GM12878 (cell line): ENCODE measurements around the gene FALEC. TPM values are rescaled to one million over a fixed set of nuclear protein-coding genes. Genes with fewer than 3 reads are reported as not detected.

Experiments
- EGR1 ChIP-seq, 2 experiments: IDR thresholded peaks; 1 replicate in 1 of 2; 2 replicates in 1 of 2; pipeline ENCODE4 v1.6.1; 2011 to 2012; ENCODE audit warnings: low read depth in 2 of 2, low read length in 2 of 2, borderline replicate concordance in 1 of 2, mild to moderate bottlenecking in 1 of 2, moderate library complexity in 1 of 2
- GATAD2B ChIP-seq: fragments of 450-650 bp; conservative IDR thresholded peaks from 2 replicates; pipeline ENCODE4 v1.6.1; 2017; ENCODE audit warnings: low read depth, mild to moderate bottlenecking, moderate library complexity
- HCFC1 ChIP-seq: fragments of 150-350 bp; IDR thresholded peaks from 2 replicates; pipeline ENCODE4 v1.6.1; 2014; ENCODE audit warnings: low read length
- NFIC ChIP-seq: IDR thresholded peaks from 2 replicates; pipeline ENCODE4 v1.6.1; 2012; ENCODE audit warnings: low read depth, mild to moderate bottlenecking, inconsistent platforms, low read length, moderate library complexity
- POLR2AphosphoS5 ChIP-seq: IDR thresholded peaks from 2 replicates; pipeline ENCODE4 v1.6.1; 2011; ENCODE audit warnings: mild to moderate bottlenecking, low read length, inconsistent platforms
- SIX5 ChIP-seq: IDR thresholded peaks from 2 replicates; pipeline ENCODE4 v1.6.1; 2011; ENCODE audit warnings: mild to moderate bottlenecking, low read depth, low read length, moderate library complexity; ENCODE audit not compliant: severe bottlenecking
- ZNF384 ChIP-seq: IDR thresholded peaks from 2 replicates; pipeline ENCODE4 v1.6.1; 2012; ENCODE audit warnings: low read depth, mild to moderate bottlenecking, low read length, improper control_type of control experiment, borderline replicate concordance
- polyA plus RNA-seq, 11 experiments: library from polyadenylated mRNA; depleted of rRNA in 4 of 11; unstranded in 6 of 11; stranded (reverse) in 5 of 11; fragments of >200 nt; fragmentation: Nextera tagmentation in 4 of 11; fragmentation: Illumina TruSeq in 1 of 11; extraction: Ambion mirVana in 4 of 11; extraction: Trizol in 1 of 11; gene quantifications; 1 replicate in 1 of 11; 2 replicates in 10 of 11; pipeline versions ENCODE4 v1.2.1 to v1.2.3, GENCODE V29; 2011 to 2016; ENCODE audit warnings: inconsistent platforms in 2 of 11, missing spikeins in 2 of 11, low read depth in 1 of 11
- total RNA-seq, 4 experiments: library from RNA; depleted of rRNA in 3 of 4; stranded (reverse); fragments of >200 nt in 3 of 4; fragmentation: Illumina TruSeq in 1 of 4; extraction: Trizol in 1 of 4; gene quantifications; 2 replicates each; pipeline versions ENCODE4 v1.2.1 to v1.2.3, GENCODE V29; 2013 to 2021
- TF ChIP-seq, protein P1 (sequence below): fragments of 450-650 bp; IDR thresholded peaks from 2 replicates; pipeline ENCODE4 v1.6.1; 2017; ENCODE audit warnings: mild to moderate bottlenecking, low read depth, inconsistent platforms; ENCODE audit not compliant: poor library complexity, severe bottlenecking

The FALEC gene
- total and polyA plus RNA-seq, 10 of the 15 experiments (the other 5 are each of a cell fraction or from before 2014, with no cell fraction given), result 0.21 to 0.71 (median 0.32) TPM; not detected in 3

DNA sequence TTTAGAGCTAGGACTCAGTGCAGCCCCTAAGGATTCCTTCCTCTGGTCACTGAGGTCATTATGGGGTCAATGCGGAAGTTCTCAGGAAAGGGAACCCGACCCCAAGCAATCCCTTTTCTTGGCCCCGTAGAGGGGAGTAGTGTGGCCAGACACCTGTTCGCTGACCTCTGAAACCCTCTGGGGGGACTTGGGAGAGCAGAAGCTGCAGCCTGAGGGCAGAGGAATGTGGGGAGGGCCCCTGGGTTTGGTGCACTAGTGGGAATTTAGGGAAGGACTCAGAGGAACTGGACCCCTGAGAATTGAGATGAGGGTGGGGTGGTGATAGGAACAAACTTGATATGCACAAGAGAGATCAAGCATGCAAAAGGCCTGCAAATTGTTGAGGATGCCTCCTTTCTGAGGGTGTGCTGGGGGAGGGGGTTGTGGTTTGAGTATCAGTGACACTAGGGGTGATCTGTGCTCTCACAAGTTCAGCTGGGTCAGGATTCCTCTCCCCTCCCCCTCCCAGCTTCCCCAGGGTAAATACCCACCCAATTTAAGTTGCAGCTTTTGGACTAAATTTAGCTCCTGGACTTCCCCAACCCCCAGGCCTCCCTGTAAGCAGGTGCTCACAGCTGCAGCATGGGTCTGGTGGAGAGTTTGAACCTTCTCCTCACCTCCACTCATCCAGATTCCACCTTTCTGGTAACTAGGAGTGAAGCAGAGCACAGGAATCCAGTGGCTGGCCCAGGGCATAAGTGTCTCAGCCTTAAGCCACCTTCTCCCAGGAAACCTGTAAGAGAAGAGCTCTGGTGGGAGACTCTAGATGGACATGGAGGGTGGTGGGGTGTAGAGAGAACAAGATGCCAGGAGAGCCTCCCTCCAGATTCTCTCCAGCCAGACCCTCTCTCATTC, 47.1 kb downstream of the FALEC start (continued):
- TF ChIP-seq, protein P1, sequence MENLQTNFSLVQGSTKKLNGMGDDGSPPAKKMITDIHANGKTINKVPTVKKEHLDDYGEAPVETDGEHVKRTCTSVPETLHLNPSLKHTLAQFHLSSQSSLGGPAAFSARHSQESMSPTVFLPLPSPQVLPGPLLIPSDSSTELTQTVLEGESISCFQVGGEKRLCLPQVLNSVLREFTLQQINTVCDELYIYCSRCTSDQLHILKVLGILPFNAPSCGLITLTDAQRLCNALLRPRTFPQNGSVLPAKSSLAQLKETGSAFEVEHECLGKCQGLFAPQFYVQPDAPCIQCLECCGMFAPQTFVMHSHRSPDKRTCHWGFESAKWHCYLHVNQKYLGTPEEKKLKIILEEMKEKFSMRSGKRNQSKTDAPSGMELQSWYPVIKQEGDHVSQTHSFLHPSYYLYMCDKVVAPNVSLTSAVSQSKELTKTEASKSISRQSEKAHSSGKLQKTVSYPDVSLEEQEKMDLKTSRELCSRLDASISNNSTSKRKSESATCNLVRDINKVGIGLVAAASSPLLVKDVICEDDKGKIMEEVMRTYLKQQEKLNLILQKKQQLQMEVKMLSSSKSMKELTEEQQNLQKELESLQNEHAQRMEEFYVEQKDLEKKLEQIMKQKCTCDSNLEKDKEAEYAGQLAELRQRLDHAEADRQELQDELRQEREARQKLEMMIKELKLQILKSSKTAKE, result peak; percentile 92
- TF ChIP-seq SIX5 (no peak), POLR2AphosphoS5 (peak; percentile 55; the same call in 1 of the 2 replicates), HCFC1 (no peak; the same call in 1 of the 2 replicates), ZNF384 (0 out of 2 replicates have a peak, but pooled peaks have one; percentile 10), GATAD2B (0 out of 2 replicates have a peak, but pooled peaks have one; percentile 49), NFIC (no peak), EGR1 (IDR thresholded peaks at IDR 0.05; ENCODE audit: borderline replicate concordance in 1 of 2, low read depth in 2 of 2, low read length in 2 of 2) (peak in 1 of 2 experiments; percentile 43; a peak in 1 of 3 replicates)
- TF ChIP-seq, all 136 proteins: peak for 63
